Fibroblast of mammary gland (primary cell): ENCODE data around the gene MRTFB.

Experiments used
- DNase-seq: peaks from one replicate; pipeline ENCODE4 v3.0.0-alpha.2; 2010; ENCODE audit warnings: low read depth
- H3K4me3 ChIP-seq: 2 replicates; pipeline ENCODE4 v1.5.1; 2011; ENCODE audit warnings: low read depth, mild to moderate bottlenecking, low read length, moderate library complexity; ENCODE audit not compliant: control insufficient read depth
- TF ChIP-seq, protein P1 (sequence below): conservative IDR thresholded peaks from 2 replicates; pipeline ENCODE4 v1.5.1; 2011; ENCODE audit warnings: low read depth, low read length, inconsistent platforms; ENCODE audit not compliant: control insufficient read depth, insufficient read depth

Gene MRTFB

DNA sequence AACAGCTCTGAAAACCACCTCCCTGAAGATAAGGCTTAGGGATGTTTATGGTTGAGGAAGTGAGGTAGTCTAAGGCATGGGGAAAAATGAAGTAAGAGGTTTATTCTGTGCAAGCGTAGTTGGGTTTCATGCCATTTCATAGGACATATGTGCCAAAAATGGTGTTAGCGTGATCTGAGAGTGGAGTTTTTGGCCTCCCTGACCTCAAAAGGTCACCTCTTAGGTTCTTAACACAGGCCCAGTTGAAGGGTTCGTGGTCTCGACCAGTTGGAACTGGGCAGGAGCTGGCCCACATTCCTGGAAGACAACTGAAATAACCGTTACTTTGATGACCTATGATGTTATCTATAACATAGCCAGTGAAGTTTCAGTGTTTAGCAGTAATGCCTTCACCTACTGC, 57.0 kb downstream of the MRTFB start:
- TF ChIP-seq, protein P1, sequence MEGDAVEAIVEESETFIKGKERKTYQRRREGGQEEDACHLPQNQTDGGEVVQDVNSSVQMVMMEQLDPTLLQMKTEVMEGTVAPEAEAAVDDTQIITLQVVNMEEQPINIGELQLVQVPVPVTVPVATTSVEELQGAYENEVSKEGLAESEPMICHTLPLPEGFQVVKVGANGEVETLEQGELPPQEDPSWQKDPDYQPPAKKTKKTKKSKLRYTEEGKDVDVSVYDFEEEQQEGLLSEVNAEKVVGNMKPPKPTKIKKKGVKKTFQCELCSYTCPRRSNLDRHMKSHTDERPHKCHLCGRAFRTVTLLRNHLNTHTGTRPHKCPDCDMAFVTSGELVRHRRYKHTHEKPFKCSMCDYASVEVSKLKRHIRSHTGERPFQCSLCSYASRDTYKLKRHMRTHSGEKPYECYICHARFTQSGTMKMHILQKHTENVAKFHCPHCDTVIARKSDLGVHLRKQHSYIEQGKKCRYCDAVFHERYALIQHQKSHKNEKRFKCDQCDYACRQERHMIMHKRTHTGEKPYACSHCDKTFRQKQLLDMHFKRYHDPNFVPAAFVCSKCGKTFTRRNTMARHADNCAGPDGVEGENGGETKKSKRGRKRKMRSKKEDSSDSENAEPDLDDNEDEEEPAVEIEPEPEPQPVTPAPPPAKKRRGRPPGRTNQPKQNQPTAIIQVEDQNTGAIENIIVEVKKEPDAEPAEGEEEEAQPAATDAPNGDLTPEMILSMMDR: no peak
- no peak for DNase-seq
- H3K4me3 ChIP-seq: no peak overlapping the region

DNA sequence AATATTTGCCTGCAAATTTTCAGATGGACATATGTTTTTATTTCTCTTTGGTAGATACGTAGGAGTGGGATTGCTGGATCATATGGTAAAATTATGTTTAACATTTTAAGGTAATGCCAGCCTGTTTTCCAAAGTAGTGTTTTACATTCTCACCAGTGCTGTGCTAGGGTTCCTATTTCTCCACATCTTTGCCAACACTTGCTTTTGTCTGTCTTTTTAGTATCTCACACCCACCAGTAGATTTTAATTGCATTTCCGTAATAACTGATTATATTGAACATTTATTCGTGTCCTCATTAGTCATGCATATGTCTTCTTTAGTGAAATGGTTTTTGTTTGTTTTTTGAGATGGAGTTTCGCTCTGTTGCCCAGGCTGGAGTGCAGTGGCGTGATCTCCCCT, 58.4 kb downstream of the MRTFB start:
- TF ChIP-seq, protein P1: no peak
- no peak for DNase-seq
- no peak overlapping the region for H3K4me3 ChIP-seq

DNA sequence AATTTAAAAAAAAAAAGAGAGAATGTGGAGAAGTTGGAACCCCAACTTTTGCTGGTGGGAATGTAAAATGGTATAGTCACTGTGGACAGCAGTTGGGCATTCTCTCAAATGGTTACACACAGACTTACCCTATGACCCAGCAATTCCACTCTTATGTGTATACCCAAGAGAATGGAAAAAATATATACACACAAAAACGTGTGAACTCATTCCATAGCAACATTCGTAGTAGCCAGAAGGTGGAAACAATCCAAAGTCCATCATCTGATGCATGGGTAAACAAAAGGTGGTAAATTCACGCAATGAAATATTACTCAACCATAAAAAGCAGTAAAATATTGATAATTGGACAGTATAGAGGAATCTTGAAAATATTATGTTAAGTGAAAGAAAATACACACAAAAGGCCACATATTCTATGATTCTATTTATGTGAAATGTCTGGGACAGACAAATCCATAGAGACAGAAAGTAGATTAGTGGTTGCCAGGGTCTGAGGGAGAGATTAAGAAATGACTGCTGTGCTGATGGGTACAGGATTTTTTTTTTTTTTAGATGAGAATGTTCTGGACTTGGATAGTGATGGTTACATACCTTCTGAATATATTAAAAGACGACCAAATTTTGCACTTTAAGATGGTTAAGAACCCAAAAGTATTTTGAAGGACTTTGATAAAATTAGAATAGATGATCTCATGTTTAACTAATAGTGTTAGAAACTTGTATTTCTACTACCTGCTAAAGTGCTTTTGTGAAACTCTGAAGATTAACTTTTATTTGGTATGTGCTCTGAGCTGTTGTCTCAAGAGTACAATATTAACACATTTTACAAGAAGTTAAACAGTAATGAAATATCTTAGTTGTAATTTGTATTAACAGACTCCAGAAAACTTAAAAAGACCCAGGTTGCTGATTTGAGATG, 60.9 kb downstream of the MRTFB start:
- TF ChIP-seq, protein P1: no peak
- DNase-seq: peak; percentile 12

DNA sequence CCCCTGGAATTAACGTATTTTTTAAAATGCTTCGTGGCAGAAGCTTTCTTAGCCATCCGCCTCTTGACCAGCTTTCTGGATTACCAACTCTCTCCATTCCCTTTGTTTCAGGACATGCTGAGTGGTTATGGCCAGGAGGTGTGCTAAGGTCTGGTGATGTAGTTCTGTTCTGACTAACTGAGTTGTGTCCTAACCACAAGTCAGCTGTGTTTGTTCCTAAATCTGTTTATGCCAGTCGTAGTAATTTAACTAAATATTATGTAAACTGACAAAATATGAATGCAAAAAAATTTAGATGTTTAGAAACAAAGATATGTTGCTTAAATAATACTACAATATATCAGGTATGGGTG, 61.6 kb downstream of the MRTFB start:
- peak; percentile 72 for DNase-seq
- no peak overlapping the region for H3K4me3 ChIP-seq
- TF ChIP-seq, protein P1: no peak

More for the DNA sequence above, 60.9 kb downstream of the MRTFB start:
- no peak overlapping the region for H3K4me3 ChIP-seq

DNA sequence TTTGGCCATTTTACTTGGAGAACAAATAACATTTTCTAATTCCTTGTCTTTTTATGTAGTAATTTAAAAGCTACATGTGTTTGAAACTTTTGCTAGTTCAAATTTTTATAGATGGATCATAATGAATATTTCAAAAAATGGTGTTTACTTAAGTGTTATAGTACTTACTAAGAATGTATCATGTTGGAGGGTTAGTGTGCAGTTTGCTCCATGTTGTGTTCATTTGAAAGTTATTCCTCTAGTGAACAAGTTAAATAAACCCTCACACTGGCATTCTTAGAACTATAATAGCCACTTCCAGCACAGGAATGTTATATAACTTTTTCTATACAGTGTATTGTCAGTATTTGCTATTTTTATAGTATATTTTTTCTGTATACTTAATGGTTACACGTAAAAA, 62.8 kb downstream of the MRTFB start:
- TF ChIP-seq, protein P1: no peak
- DNase-seq: no peak
- no peak overlapping the region for H3K4me3 ChIP-seq

DNA sequence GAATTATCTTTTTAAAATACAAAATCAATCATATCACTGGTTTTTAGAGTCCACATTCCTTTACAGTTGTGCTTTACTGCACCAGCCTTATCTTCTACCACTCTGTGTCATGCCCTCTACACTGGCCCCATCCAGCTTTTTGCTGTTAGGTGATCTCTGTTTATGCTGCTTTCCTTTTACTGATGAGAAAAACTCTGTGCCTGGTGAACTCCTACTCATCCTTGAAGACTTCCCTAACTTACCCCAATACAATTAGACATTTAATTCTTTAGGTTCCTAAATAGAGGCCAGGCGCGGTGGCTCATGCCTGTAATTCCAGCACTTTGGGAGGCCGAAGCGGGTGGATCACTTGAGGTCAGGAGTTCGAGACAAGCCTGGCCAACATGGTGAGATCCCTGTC, 64.6 kb downstream of the MRTFB start:
- no peak overlapping the region for H3K4me3 ChIP-seq
- DNase-seq: no peak
- TF ChIP-seq, protein P1: no peak
